GM23338 (cell line): ENCODE data around the gene YAP1. TPM values are rescaled to one million over a fixed set of nuclear protein-coding genes. Genes with fewer than 3 reads are reported as not detected.
A peak's percentile ranks its signal among the peaks of the same experiment; 100 is the strongest.

Experiments used
- ATAC-seq: fragments of 200-7000 bp; cut with Tn5 transposase; 3 replicates; pipeline ENCODE4 v1.9.1; 2020
- DNase-seq: peaks from one replicate; pipeline ENCODE4 v3.0.0-alpha.2; 2015; ENCODE audit warnings: low spot score
- H2AFZ ChIP-seq: fragments of 200-600 bp; sonication (generic); 2 replicates; pipeline ENCODE4 v1.8.0; 2016; ENCODE audit warnings: antibody characterized with exemption, mild to moderate bottlenecking, moderate library complexity
- H3F3A ChIP-seq: fragments of 200-600 bp; sonication (generic); replicated peaks from 2 replicates; pipeline ENCODE4 v1.8.0; 2017; ENCODE audit warnings: antibody characterized with exemption, mixed run types, low read depth
- H3K27ac ChIP-seq: fragments of 200-600 bp; sonication (generic); 2 replicates; pipeline ENCODE4 v1.6.1; 2016; ENCODE audit warnings: low read depth
- H3K27me3 ChIP-seq: fragments of 200-600 bp; sonication (generic); 2 replicates; pipeline ENCODE4 v1.8.0; 2016; ENCODE audit warnings: mild to moderate bottlenecking, mixed run types, moderate library complexity; ENCODE audit not compliant: insufficient read depth
- H3K36me3 ChIP-seq: fragments of 200-600 bp; sonication (generic); 2 replicates; pipeline ENCODE4 v1.8.0; 2016; ENCODE audit warnings: mild to moderate bottlenecking; ENCODE audit not compliant: insufficient read depth
- H3K4me1 ChIP-seq: fragments of 200-600 bp; sonication (generic); 2 replicates; pipeline ENCODE4 v1.8.0; 2016; ENCODE audit warnings: mild to moderate bottlenecking, moderate library complexity; ENCODE audit not compliant: insufficient read depth
- H3K4me2 ChIP-seq: fragments of 200-600 bp; sonication (generic); 2 replicates; pipeline ENCODE4 v1.7.1; 2017; ENCODE audit warnings: mixed run types
- H3K4me3 ChIP-seq: fragments of 200-600 bp; sonication (generic); 2 replicates; pipeline ENCODE4 v1.6.1; 2016; ENCODE audit warnings: mixed run types
- H3K79me2 ChIP-seq: fragments of 200-600 bp; sonication (generic); replicated peaks from 2 replicates; pipeline ENCODE4 v1.8.0; 2017; ENCODE audit warnings: mild to moderate bottlenecking; ENCODE audit not compliant: insufficient read depth
- H3K9me2 ChIP-seq: fragments of 200-600 bp; sonication (generic); 2 replicates; pipeline ENCODE4 v1.8.0; 2017; ENCODE audit not compliant: insufficient read depth
- H4K20me1 ChIP-seq: fragments of 200-600 bp; sonication (generic); replicated peaks from 2 replicates; pipeline ENCODE4 v1.8.0; 2017; ENCODE audit warnings: mild to moderate bottlenecking; ENCODE audit not compliant: insufficient read depth
- H3K27ac Mint-ChIP-seq: 2 replicates; pipeline ENCODE4 v1.8.0; 2020; ENCODE audit warnings: inconsistent platforms, mild to moderate bottlenecking, moderate library complexity, mixed read lengths
- H3K27me3 Mint-ChIP-seq: 3 replicates; pipeline ENCODE4 v1.8.0; 2022; ENCODE audit warnings: low read depth, mild to moderate bottlenecking, moderate library complexity, mixed read lengths, inconsistent platforms; ENCODE audit not compliant: insufficient read depth, poor library complexity
- H3K36me3 Mint-ChIP-seq: 3 replicates; pipeline ENCODE4 v1.8.0; 2021; ENCODE audit warnings: low read depth, mild to moderate bottlenecking, inconsistent platforms, moderate library complexity, mixed read lengths
- H3K4me1 Mint-ChIP-seq: 3 replicates; pipeline ENCODE4 v1.8.0; 2020; ENCODE audit warnings: mild to moderate bottlenecking, inconsistent platforms, mixed read lengths
- H3K4me3 Mint-ChIP-seq: 3 replicates; pipeline ENCODE4 v1.8.0; 2021; ENCODE audit warnings: moderate library complexity, mild to moderate bottlenecking, inconsistent platforms, mixed read lengths
- H3K9me3 Mint-ChIP-seq: 3 replicates; pipeline ENCODE4 v1.8.0; 2020; ENCODE audit warnings: moderate library complexity, mild to moderate bottlenecking, inconsistent platforms, mixed read lengths
- CREB1 ChIP-seq: fragments of 250-450 bp; sonication (Bioruptor Pico); IDR thresholded peaks from 2 replicates; pipeline ENCODE4 v1.5.0; 2020; ENCODE audit warnings: low read depth, mild to moderate bottlenecking, moderate library complexity
- CTCF ChIP-seq, 2 experiments: fragments of 200-600 bp in 1 of 2; sonication (generic) in 1 of 2; conservative IDR thresholded peaks; 2 replicates each; pipeline versions ENCODE4 v1.5.1 to v1.6.1; 2016 to 2017; ENCODE audit warnings: antibody characterized with exemption in 2 of 2, low read depth in 2 of 2, mild to moderate bottlenecking in 2 of 2, moderate library complexity in 1 of 2
- ETS1 ChIP-seq: IDR thresholded peaks from 2 replicates; pipeline ENCODE4 v1.6.1; 2016; ENCODE audit warnings: antibody characterized with exemption
- EZH2 ChIP-seq: fragments of 200-600 bp; sonication (generic); IDR thresholded peaks from one replicate; pipeline ENCODE4 v1.8.0; 2017; ENCODE audit warnings: antibody characterized with exemption, mild to moderate bottlenecking, low read depth; ENCODE audit not compliant: unreplicated experiment
- POLR2AphosphoS5 ChIP-seq: IDR thresholded peaks from 2 replicates; pipeline ENCODE4 v1.6.1; 2016; ENCODE audit warnings: antibody characterized with exemption, low read depth
- ZNF114 ChIP-seq: fragments of 250-450 bp; sonication (Bioruptor Pico); IDR thresholded peaks from 2 replicates; pipeline ENCODE4 v1.5.0; 2020; ENCODE audit warnings: mild to moderate bottlenecking, moderate library complexity
- ZNF331 ChIP-seq: fragments of 250-450 bp; sonication (Bioruptor Pico); IDR thresholded peaks from 2 replicates; pipeline ENCODE4 v1.5.0; 2020; ENCODE audit warnings: low read depth, mild to moderate bottlenecking, moderate library complexity
- ZNF462 ChIP-seq: fragments of 250-450 bp; sonication (Bioruptor Pico); IDR thresholded peaks from 2 replicates; pipeline ENCODE4 v1.5.0; 2020; ENCODE audit warnings: mild to moderate bottlenecking, moderate library complexity
- polyA plus RNA-seq: library from polyadenylated mRNA; unstranded; fragments of >200 nt; fragmentation: Nextera tagmentation; extraction: Ambion mirVana; gene quantifications from 2 replicates; pipeline ENCODE4 v1.2.1, GENCODE V29; 2016
- total RNA-seq: library from RNA; depleted of rRNA; stranded (reverse); fragments of >200 nt; shearing (Covaris generic); gene quantifications from 2 replicates; pipeline ENCODE4 v1.2.3, GENCODE V29; 2014

The YAP1 gene
- total and polyA plus RNA-seq, 2 experiments from 2014 or later = 17.2 to 155 TPM

- H3F3A ChIP-seq = no peaks in the 10 kb centered on the region; the same call in 1 of the 2 replicates
- DNase-seq (no peak), ATAC-seq (no peak)
- H3K4me1 Mint-ChIP-seq = peaks cover 27% of the 10 kb centered on the region
- H3K79me2 ChIP-seq = no peaks in the 10 kb centered on the region
- H3K4me3 ChIP-seq = peak overlapping the region; percentile 63
- no peaks in the 10 kb centered on the region for H3K36me3 ChIP-seq
- TF ChIP-seq ZNF114 (CRISPR knock-in tag) (no peak), EZH2 (no peak), ZNF462 (CRISPR knock-in tag) (no peak), CTCF (conservative IDR thresholded peaks at IDR 0.05; ENCODE audit: low read depth in 2 of 2) (no peak), CREB1 (CRISPR knock-in tag) (no peak), ETS1 (no peak), POLR2AphosphoS5 (no peak), ZNF331 (CRISPR knock-in tag) (no peak)
- H3K4me2 ChIP-seq = peak overlapping the region; percentile 91
- no peak overlapping the region for H3K27ac ChIP-seq
- peak overlapping the region; percentile 84; the same call in 1 of the 2 replicates for H2AFZ ChIP-seq
- H3K4me1 ChIP-seq = peaks cover 26% of the 10 kb centered on the region
- no peaks in the 10 kb centered on the region for H3K36me3 Mint-ChIP-seq
- H3K4me3 Mint-ChIP-seq = peak overlapping the region; percentile 64
- peak overlapping the region; percentile 54; the same call in 1 of the 2 replicates for H3K27ac Mint-ChIP-seq
- no peaks in the 10 kb centered on the region for H4K20me1 ChIP-seq
- no peaks in the 10 kb centered on the region for H3K9me3 Mint-ChIP-seq
- 0 out of 2 replicates have a peak, but pooled peaks cover 3% of the 10 kb centered on the region for H3K27me3 ChIP-seq
- no peaks in the 10 kb centered on the region for H3K9me2 ChIP-seq
- H3K27me3 Mint-ChIP-seq = peaks cover 10% of the 10 kb centered on the region
These were observed 157.4 kb downstream of the YAP1 start for GRCh38 chr11:102267609-102268008.
